Spleen (tissue), 7 donors: ENCODE data around the gene HHLA2.

Source experiments
- CTCF ChIP-seq, 11 experiments: fragments of 200-600 bp in 7 of 11; fragments of 450-650 bp in 4 of 11; sonication (generic) in 4 of 11; IDR thresholded peaks in 8 of 11; conservative IDR thresholded peaks in 3 of 11; 1 replicate in 7 of 11; 2 replicates in 4 of 11; pipeline versions ENCODE4 v1.4.0 to v1.8.0; 2016 to 2021; ENCODE audit warnings: antibody characterized with exemption in 11 of 11, inconsistent platforms in 4 of 11, mild to moderate bottlenecking in 1 of 11
- POLR2A ChIP-seq, 3 donors: fragments of 450-650 bp; IDR thresholded peaks; one replicate each; pipeline ENCODE4 v1.5.1; 2017; ENCODE audit warnings: antibody characterized with exemption in 3 of 3, mild to moderate bottlenecking in 1 of 3
- donor health status: DM: no; HTN: no; CAD: no; lungs with moderate emphysema.
- donor health status: DM: no; HTN: no; CAD: no.
- donor health status: DM: no; HTN: no; CAD: no.

DNA sequence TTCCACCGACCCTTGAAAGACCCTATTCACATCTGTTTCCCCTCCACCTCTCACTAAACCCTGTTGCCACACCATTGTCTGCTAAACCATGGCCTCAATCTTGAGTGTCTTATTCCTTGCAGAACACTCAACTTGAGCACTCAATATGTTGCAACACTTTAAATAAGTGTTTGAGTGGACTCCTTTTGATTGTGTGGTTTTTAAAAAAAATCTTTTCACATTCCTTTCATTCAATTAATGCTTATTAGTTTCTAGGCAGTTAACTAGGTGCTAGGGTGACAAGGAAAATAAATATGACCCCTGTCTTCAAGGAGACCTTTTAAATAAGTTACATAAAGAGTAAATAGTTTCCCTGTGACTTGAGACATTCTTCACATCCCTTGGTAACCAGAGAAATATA, 13.3 kb upstream of the HHLA2 start:
- TF ChIP-seq CTCF (IDR thresholded peaks at IDR 0.05 in 8 of 11, conservative IDR thresholded peaks at IDR 0.05 in 3 of 11) (no peak), POLR2A (IDR thresholded peaks at IDR 0.05) (no peak)
